ENCODE results near the gene BBS7. TPM values are rescaled to one million over a fixed set of nuclear protein-coding genes. Genes with fewer than 3 reads are reported as not detected.

The BBS7 gene
- total and polyA plus RNA-seq, 2 donors (not counting 3 experiments of a cell fraction or from before 2014, with no cell fraction given): 20.0 to 21.7 TPM

DNA sequence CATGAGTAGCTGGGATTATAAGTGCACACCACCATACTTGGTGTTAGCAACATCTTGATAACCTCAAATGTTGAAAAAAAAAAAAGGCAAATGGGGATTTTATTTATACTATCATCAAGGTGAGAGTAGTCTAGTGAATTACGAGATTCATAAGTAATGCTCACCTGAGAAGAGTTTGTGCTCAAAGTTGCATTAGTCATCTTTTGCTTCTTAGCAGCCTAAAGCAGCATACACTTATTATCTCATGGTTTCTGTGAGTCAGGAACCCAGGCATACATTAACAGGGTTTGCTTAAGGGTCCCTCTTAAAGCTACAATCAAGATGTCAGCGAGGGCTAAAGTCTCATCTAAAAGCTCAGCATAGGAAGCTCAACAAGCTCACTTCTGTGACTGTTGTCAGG, 77.3 kb downstream of the BBS7 start:
- H3K27me3 ChIP-seq (ENCODE audit: control insufficient read depth in 2 of 2, insufficient read depth in 2 of 2, low read length in 2 of 2): no peaks in the 10 kb centered on the region
- TF ChIP-seq JUN (IDR thresholded peaks at IDR 0.05; ENCODE audit: borderline replicate concordance, insufficient read depth, insufficient read length, low read depth) (no peak), EZH2 (IDR thresholded peaks at IDR 0.05; ENCODE audit: borderline replicate concordance, low read depth, low read length, severe bottlenecking) (no peak), MYC (IDR thresholded peaks at IDR 0.05; ENCODE audit: low read depth, low read length) (no peak), GATA2 (IDR thresholded peaks at IDR 0.05; ENCODE audit: insufficient read depth, insufficient read length, low read depth, low read length) (no peak)
- H3K4me2 ChIP-seq (ENCODE audit: insufficient read depth, low read length): no peak overlapping the region
- no peaks in the 10 kb centered on the region for H3K9me1 ChIP-seq (replicated peaks; ENCODE audit: control insufficient read depth, extremely low read depth, insufficient read depth, low read length)
- H3K9me3 ChIP-seq (replicated peaks; ENCODE audit: control insufficient read depth, insufficient read depth, low read length): no peaks in the 10 kb centered on the region
- no peak for FAIRE-seq
- no peak overlapping the region for H3K4me3 ChIP-seq (replicated peaks in 1 of 3; ENCODE audit: insufficient read depth in 1 of 3, low read depth in 1 of 3, low read length in 3 of 3)
- no peak for DNase-seq (ENCODE audit: low read depth, low spot score)
- dilution Hi-C loops (cut with MboI; ENCODE audit: extremely low pct_ligation_motif_present, low sequenced_read_pairs): no loop called here
- BruUV-seq (replicated peaks): no TSS peak
- peaks cover 18% of the 10 kb centered on the region for H3K4me1 ChIP-seq (ENCODE audit: control insufficient read depth, extremely low read depth, insufficient read depth, low read length)
- POLR2A ChIA-PET: no interaction called here
- intact Hi-C loops (cut with micrococcal nuclease): no loop called here
- no peak overlapping the region for H3K27ac ChIP-seq (ENCODE audit: insufficient read depth, low read depth, low read length)
- no peaks in the 10 kb centered on the region for H3K36me3 ChIP-seq (ENCODE audit: control insufficient read depth in 2 of 2, extremely low read depth in 1 of 2, insufficient read depth in 2 of 2, low read length in 2 of 2)
- H3K79me2 ChIP-seq (ENCODE audit: control insufficient read depth, insufficient read depth, low read length): no peaks in the 10 kb centered on the region
- H4K20me1 ChIP-seq (replicated peaks; ENCODE audit: control insufficient read depth, extremely low read depth, insufficient read depth, low read length): no peaks in the 10 kb centered on the region
- no peak overlapping the region for H2AFZ ChIP-seq (ENCODE audit: low read depth, low read length)
- CTCF ChIA-PET: interaction anchor here (0.7 kb wide), 1 partner anchor 56 kb away, joined by 3 read pairs; no protein-coding TSS in a partner anchor
- no peak overlapping the region for H3K9ac ChIP-seq (replicated peaks; ENCODE audit: extremely low read depth, insufficient read depth, low read length)

DNA sequence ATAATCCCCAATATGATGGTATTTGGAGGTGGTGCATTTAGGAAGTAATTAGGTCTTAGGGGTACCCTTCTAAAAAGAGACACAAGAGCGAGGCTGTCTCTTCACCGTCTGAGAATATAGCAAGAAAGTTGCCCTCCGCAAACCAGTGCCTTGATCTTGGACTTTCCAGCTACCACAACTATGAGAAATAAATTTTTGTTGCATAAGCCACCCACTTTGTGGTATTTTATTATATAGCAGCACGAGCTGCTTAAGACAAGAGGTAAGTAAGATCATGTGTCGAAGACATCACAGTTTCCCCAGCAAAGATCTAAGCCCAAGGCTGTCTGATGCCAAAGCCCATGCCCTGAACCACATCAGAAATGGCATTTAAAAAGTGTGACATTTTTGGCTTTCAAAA, 78.8 kb downstream of the BBS7 start:
- intact Hi-C loops (cut with micrococcal nuclease): no loop called here
- ChIA-PET CTCF (no interaction called here), POLR2A (no interaction called here)
- H3K9me1 ChIP-seq (replicated peaks; ENCODE audit: control insufficient read depth, extremely low read depth, insufficient read depth, low read length): no peaks in the 10 kb centered on the region
- no peak overlapping the region for H3K4me3 ChIP-seq (replicated peaks in 1 of 3; ENCODE audit: insufficient read depth in 1 of 3, low read depth in 1 of 3, low read length in 3 of 3)
- dilution Hi-C loops (cut with MboI; ENCODE audit: extremely low pct_ligation_motif_present, low sequenced_read_pairs): no loop called here
- FAIRE-seq (no peak), DNase-seq (ENCODE audit: low read depth, low spot score) (no peak)
- H3K4me1 ChIP-seq (ENCODE audit: control insufficient read depth, extremely low read depth, insufficient read depth, low read length): peaks cover 18% of the 10 kb centered on the region
- H2AFZ ChIP-seq (ENCODE audit: low read depth, low read length): no peak overlapping the region
- TF ChIP-seq POLR2A (IDR thresholded peaks at IDR 0.05; ENCODE audit: low read depth, low read length): no peak
- TF ChIP-seq, protein P1, sequence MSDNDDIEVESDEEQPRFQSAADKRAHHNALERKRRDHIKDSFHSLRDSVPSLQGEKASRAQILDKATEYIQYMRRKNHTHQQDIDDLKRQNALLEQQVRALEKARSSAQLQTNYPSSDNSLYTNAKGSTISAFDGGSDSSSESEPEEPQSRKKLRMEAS (IDR thresholded peaks at IDR 0.05; ENCODE audit: insufficient read depth, insufficient read length): no peak
- no peaks in the 10 kb centered on the region for H4K20me1 ChIP-seq (replicated peaks; ENCODE audit: control insufficient read depth, extremely low read depth, insufficient read depth, low read length)
- H3K4me2 ChIP-seq (ENCODE audit: insufficient read depth, low read length): no peak overlapping the region
- no TSS peak for BruUV-seq (replicated peaks)
- H3K79me2 ChIP-seq (ENCODE audit: control insufficient read depth, insufficient read depth, low read length): no peaks in the 10 kb centered on the region
- H3K9me3 ChIP-seq (replicated peaks; ENCODE audit: control insufficient read depth, insufficient read depth, low read length): no peaks in the 10 kb centered on the region
- H3K36me3 ChIP-seq (ENCODE audit: control insufficient read depth in 2 of 2, extremely low read depth in 1 of 2, insufficient read depth in 2 of 2, low read length in 2 of 2): no peaks in the 10 kb centered on the region
- no peaks in the 10 kb centered on the region for H3K27me3 ChIP-seq (ENCODE audit: control insufficient read depth in 2 of 2, insufficient read depth in 2 of 2, low read length in 2 of 2)
- H3K27ac ChIP-seq (ENCODE audit: insufficient read depth, low read depth, low read length): no peak overlapping the region
- no peak overlapping the region for H3K9ac ChIP-seq (replicated peaks; ENCODE audit: extremely low read depth, insufficient read depth, low read length)
